Activated T-helper 17 cell treated with anti-CD3 and anti-CD28 coated beads, Interleukin-2, amount 50 U/mL, for 72 hours (primary cell): ENCODE measurements around the gene WWTR1. TPM values are rescaled to one million over a fixed set of nuclear protein-coding genes. Genes with fewer than 3 reads are reported as not detected.

Source experiments
- ATAC-seq: fragments of 150-1000 bp; cut with Tn5 transposase; replicated peaks from 2 replicates; pipeline ENCODE4 v1.10.0; 2021; ENCODE audit warnings: mild to moderate bottlenecking, moderate library complexity
- H3K27ac Mint-ChIP-seq: one replicate; pipeline ENCODE4 v1.8.0; 2022; ENCODE audit warnings: mixed read lengths
- H3K27me3 Mint-ChIP-seq: one replicate; pipeline ENCODE4 v1.8.0; 2022; ENCODE audit warnings: mixed read lengths
- H3K36me3 Mint-ChIP-seq: one replicate; pipeline ENCODE4 v1.8.0; 2022; ENCODE audit warnings: low read depth, mild to moderate bottlenecking, mixed read lengths
- H3K4me1 Mint-ChIP-seq: one replicate; pipeline ENCODE4 v1.8.0; 2022; ENCODE audit warnings: mixed read lengths
- H3K4me3 Mint-ChIP-seq: one replicate; pipeline ENCODE4 v1.8.0; 2022; ENCODE audit warnings: mild to moderate bottlenecking, mixed read lengths
- H3K9me3 Mint-ChIP-seq: one replicate; pipeline ENCODE4 v1.8.0; 2022; ENCODE audit warnings: mixed read lengths
- total RNA-seq, 2 donors: library from RNA; stranded (reverse); gene quantifications; one replicate each; pipeline ENCODE4 v1.2.3, GENCODE V29; 2022

Gene WWTR1
- total RNA-seq, 2 donors from 2014 or later, result 1.8 to 2.8 TPM

- H3K36me3 Mint-ChIP-seq, result no peaks in the 10 kb centered on the region
These were observed 6.1 kb upstream of the WWTR1 start for GRCh38 chr3:149663966-149664365.

GRCh38 chr3:149662240-149662887 is 4.5 kb upstream of the WWTR1 start:
- Mint-ChIP-seq H3K4me1 (peaks cover 1% of the 10 kb centered on the region), H3K4me3 (no peak overlapping the region), H3K27me3 (peaks cover 38% of the 10 kb centered on the region), H3K36me3 (no peaks in the 10 kb centered on the region), H3K27ac (no peak overlapping the region), H3K9me3 (no peaks in the 10 kb centered on the region)
- ATAC-seq, result no peak

More at GRCh38 chr3:149663966-149664365, 6.1 kb upstream of the WWTR1 start:
- H3K27me3 Mint-ChIP-seq, result peaks cover 37% of the 10 kb centered on the region
- no peak overlapping the region for H3K4me3 Mint-ChIP-seq
- no peaks in the 10 kb centered on the region for H3K4me1 Mint-ChIP-seq
- no peak for ATAC-seq
- no peak overlapping the region for H3K27ac Mint-ChIP-seq
- H3K9me3 Mint-ChIP-seq, result no peaks in the 10 kb centered on the region

GRCh38 chr3:149660462-149660861 is 2.6 kb upstream of the WWTR1 start:
- peaks cover 40% of the 10 kb centered on the region for H3K27me3 Mint-ChIP-seq
- H3K4me1 Mint-ChIP-seq, result peaks cover 6% of the 10 kb centered on the region
- no peak for ATAC-seq
- H3K9me3 Mint-ChIP-seq, result no peaks in the 10 kb centered on the region
- H3K4me3 Mint-ChIP-seq, result no peak overlapping the region
- no peaks in the 10 kb centered on the region for H3K36me3 Mint-ChIP-seq
- no peak overlapping the region for H3K27ac Mint-ChIP-seq

GRCh38 chr3:149658744-149659497 is 1.1 kb upstream of the WWTR1 start:
- Mint-ChIP-seq H3K4me3 (peak overlapping the region; percentile 93), H3K9me3 (no peaks in the 10 kb centered on the region), H3K36me3 (no peaks in the 10 kb centered on the region), H3K27ac (no peak overlapping the region), H3K4me1 (peaks cover 6% of the 10 kb centered on the region), H3K27me3 (peaks cover 40% of the 10 kb centered on the region)
- no peak for ATAC-seq

GRCh38 chr3:149657321-149657925 is 402 bp downstream of the WWTR1 start:
- Mint-ChIP-seq H3K4me1 (peaks cover 6% of the 10 kb centered on the region), H3K27ac (peak overlapping the region; percentile 86), H3K27me3 (peaks cover 30% of the 10 kb centered on the region), H3K4me3 (peak overlapping the region; percentile 93), H3K36me3 (no peaks in the 10 kb centered on the region), H3K9me3 (no peaks in the 10 kb centered on the region)
- peak; percentile 65 for ATAC-seq

- no peaks in the 10 kb centered on the region for H3K36me3 Mint-ChIP-seq
- peaks cover 6% of the 10 kb centered on the region for H3K4me1 Mint-ChIP-seq
- H3K27ac Mint-ChIP-seq, result no peak overlapping the region
- H3K4me3 Mint-ChIP-seq, result peak overlapping the region; percentile 93
- no peak for ATAC-seq
- no peaks in the 10 kb centered on the region for H3K9me3 Mint-ChIP-seq
- H3K27me3 Mint-ChIP-seq, result peaks cover 30% of the 10 kb centered on the region
These were observed 1.8 kb downstream of the WWTR1 start for GRCh38 chr3:149655826-149656574.

- Mint-ChIP-seq H3K27me3 (peaks cover 27% of the 10 kb centered on the region), H3K9me3 (no peaks in the 10 kb centered on the region), H3K27ac (no peak overlapping the region), H3K36me3 (no peaks in the 10 kb centered on the region), H3K4me1 (peaks cover 6% of the 10 kb centered on the region), H3K4me3 (no peak overlapping the region)
- no peak for ATAC-seq
These were observed 3.6 kb downstream of the WWTR1 start for GRCh38 chr3:149654188-149654601.

GRCh38 chr3:149653564-149653963 is 4.3 kb downstream of the WWTR1 start:
- Mint-ChIP-seq H3K4me1 (peaks cover 6% of the 10 kb centered on the region), H3K9me3 (no peaks in the 10 kb centered on the region), H3K27me3 (peaks cover 26% of the 10 kb centered on the region), H3K27ac (no peak overlapping the region), H3K4me3 (no peak overlapping the region), H3K36me3 (no peaks in the 10 kb centered on the region)
- ATAC-seq, result no peak

- no peak for ATAC-seq
- H3K4me1 Mint-ChIP-seq, result peaks cover 6% of the 10 kb centered on the region
- H3K4me3 Mint-ChIP-seq, result no peak overlapping the region
- no peaks in the 10 kb centered on the region for H3K36me3 Mint-ChIP-seq
- no peak overlapping the region for H3K27ac Mint-ChIP-seq
- H3K27me3 Mint-ChIP-seq, result peaks cover 27% of the 10 kb centered on the region
- H3K9me3 Mint-ChIP-seq, result no peaks in the 10 kb centered on the region
These were observed 4.7 kb downstream of the WWTR1 start for GRCh38 chr3:149653136-149653535.

GRCh38 chr3:149650828-149651227 is 7.0 kb downstream of the WWTR1 start:
- no peak overlapping the region for H3K27ac Mint-ChIP-seq
- no peaks in the 10 kb centered on the region for H3K4me1 Mint-ChIP-seq
- no peak for ATAC-seq
- no peaks in the 10 kb centered on the region for H3K36me3 Mint-ChIP-seq
- no peaks in the 10 kb centered on the region for H3K9me3 Mint-ChIP-seq
- H3K4me3 Mint-ChIP-seq, result no peak overlapping the region
- H3K27me3 Mint-ChIP-seq, result peaks cover 27% of the 10 kb centered on the region

GRCh38 chr3:149648525-149648924 is 9.3 kb downstream of the WWTR1 start:
- peaks cover 27% of the 10 kb centered on the region for H3K27me3 Mint-ChIP-seq

GRCh38 chr3:149647812-149648211 is 10.0 kb downstream of the WWTR1 start:
- H3K4me1 Mint-ChIP-seq, result no peaks in the 10 kb centered on the region
- H3K27ac Mint-ChIP-seq, result no peak overlapping the region
- H3K27me3 Mint-ChIP-seq, result peaks cover 27% of the 10 kb centered on the region
- ATAC-seq, result no peak
- H3K4me3 Mint-ChIP-seq, result no peak overlapping the region
- no peaks in the 10 kb centered on the region for H3K9me3 Mint-ChIP-seq
- H3K36me3 Mint-ChIP-seq, result no peaks in the 10 kb centered on the region

More at GRCh38 chr3:149648525-149648924, 9.3 kb downstream of the WWTR1 start:
- no peak for ATAC-seq
- no peaks in the 10 kb centered on the region for H3K36me3 Mint-ChIP-seq
- no peak overlapping the region for H3K4me3 Mint-ChIP-seq
- H3K27ac Mint-ChIP-seq, result no peak overlapping the region
- H3K4me1 Mint-ChIP-seq, result no peaks in the 10 kb centered on the region
- H3K9me3 Mint-ChIP-seq, result no peaks in the 10 kb centered on the region

- Mint-ChIP-seq H3K4me1 (no peaks in the 10 kb centered on the region), H3K27me3 (peaks cover 27% of the 10 kb centered on the region), H3K27ac (no peak overlapping the region), H3K4me3 (no peak overlapping the region), H3K9me3 (no peaks in the 10 kb centered on the region), H3K36me3 (no peaks in the 10 kb centered on the region)
- ATAC-seq, result no peak
These were observed 10.5 kb downstream of the WWTR1 start for GRCh38 chr3:149647285-149647684.

- no peak overlapping the region for H3K4me3 Mint-ChIP-seq
- ATAC-seq, result peak; percentile 64
- H3K27ac Mint-ChIP-seq, result no peak overlapping the region
- no peaks in the 10 kb centered on the region for H3K36me3 Mint-ChIP-seq
- H3K9me3 Mint-ChIP-seq, result no peaks in the 10 kb centered on the region
- peaks cover 25% of the 10 kb centered on the region for H3K27me3 Mint-ChIP-seq
- H3K4me1 Mint-ChIP-seq, result no peaks in the 10 kb centered on the region
These were observed 11.6 kb downstream of the WWTR1 start for GRCh38 chr3:149646181-149646766.
